GM19025 (cell line): Measurements from ENCODE around the gene RPL21.
"Not testable (repeated sequence)": the region's sequence is repeated elsewhere in the genome, so short reads cannot be mapped to it uniquely, and the experiment has no call there.

Experiments used
- ATAC-seq: cut with Tn5 transposase; IDR thresholded peaks from one replicate; pipeline ENCODE4 v1.9.1; 2021; ENCODE audit warnings: mild to moderate bottlenecking, low read depth, moderate library complexity; ENCODE audit not compliant: unreplicated experiment

Gene RPL21

GRCh38 chr13:27251166-27252091 lies at the start of gene RPL21:
RPL21 (plus strand) TSS chr13:27251558; CDS start chr13:27253777, 2,219 bp downstream.
- ATAC-seq = peak; percentile 96

- no peak for ATAC-seq
Measured at GRCh38 chr13:27201661-27202060, 49.7 kb upstream of the RPL21 start.

- no peak for ATAC-seq
Measured at GRCh38 chr13:27203186-27203585, 48.2 kb upstream of the RPL21 start.

- no peak for ATAC-seq
Measured at GRCh38 chr13:27203854-27204253, 47.5 kb upstream of the RPL21 start.

GRCh38 chr13:27208514-27208913 lies 42.8 kb upstream of the RPL21 start:
- no peak for ATAC-seq

- no peak for ATAC-seq
Measured at GRCh38 chr13:27211271-27211670, 40.1 kb upstream of the RPL21 start.

- no peak for ATAC-seq
Measured at GRCh38 chr13:27211771-27212364, 39.5 kb upstream of the RPL21 start.

GRCh38 chr13:27213386-27213785 lies 38.0 kb upstream of the RPL21 start:
- ATAC-seq = not testable (repeated sequence)

GRCh38 chr13:27217791-27218190 lies 33.6 kb upstream of the RPL21 start:
- ATAC-seq = not testable (repeated sequence)

GRCh38 chr13:27218861-27219260 lies 32.5 kb upstream of the RPL21 start:
- not testable (repeated sequence) for ATAC-seq

- ATAC-seq = no peak
Measured at GRCh38 chr13:27219611-27220010, 31.7 kb upstream of the RPL21 start.

GRCh38 chr13:27222100-27222499 lies 29.3 kb upstream of the RPL21 start:
- not testable (repeated sequence) for ATAC-seq

- ATAC-seq = no peak
Measured at GRCh38 chr13:27226991-27227390, 24.4 kb upstream of the RPL21 start.

GRCh38 chr13:27228131-27228530 lies 23.2 kb upstream of the RPL21 start:
- no peak for ATAC-seq

GRCh38 chr13:27229642-27230041 lies 21.7 kb upstream of the RPL21 start:
- no peak for ATAC-seq

- ATAC-seq = no peak
Measured at GRCh38 chr13:27233964-27234363, 17.4 kb upstream of the RPL21 start.

GRCh38 chr13:27236478-27236877 lies 14.9 kb upstream of the RPL21 start:
- ATAC-seq = no peak

- ATAC-seq = no peak
Measured at GRCh38 chr13:27242702-27243101, 8.7 kb upstream of the RPL21 start.

GRCh38 chr13:27245610-27246009 lies 5.7 kb upstream of the RPL21 start:
- ATAC-seq = no peak

GRCh38 chr13:27250833-27251165 lies 559 bp upstream of the RPL21 start:
- ATAC-seq = peak; percentile 7

- ATAC-seq = no peak
Measured at GRCh38 chr13:27252467-27252866, 1.1 kb downstream of the RPL21 start.

GRCh38 chr13:27257233-27257568 lies 5.8 kb downstream of the RPL21 start:
- ATAC-seq = no peak
